Smooth muscle cell (in vitro differentiated cells): ENCODE measurements around the gene MAP2K5. TPM values are rescaled to one million over a fixed set of nuclear protein-coding genes. Genes with fewer than 3 reads are reported as not detected.

Experiments
- DNase-seq: peaks from one replicate; lab custom pipeline; 2025; ENCODE audit not compliant: unreplicated experiment; lab: John Stamatoyannopoulos, UW
- H2AFZ ChIP-seq: fragments of 200-600 bp; sonication (generic); 2 replicates; pipeline ENCODE4 v1.6.0; 2016; ENCODE audit warnings: antibody characterized with exemption, low read depth, mild to moderate bottlenecking
- H3F3A ChIP-seq: fragments of 200-600 bp; sonication (generic); 2 replicates; pipeline ENCODE4 v1.6.0; 2017; ENCODE audit warnings: antibody characterized with exemption, low read depth
- H3K27ac ChIP-seq: fragments of 200-600 bp; sonication (generic); 2 replicates; pipeline ENCODE4 v1.5.1; 2016; ENCODE audit warnings: low read depth, mild to moderate bottlenecking
- H3K27me3 ChIP-seq: fragments of 200-600 bp; sonication (generic); 2 replicates; pipeline ENCODE4 v1.6.1; 2016; ENCODE audit warnings: low read depth, mild to moderate bottlenecking
- H3K36me3 ChIP-seq: fragments of 200-600 bp; sonication (generic); 2 replicates; pipeline ENCODE4 v1.5.1; 2016; ENCODE audit warnings: low read depth
- H3K4me1 ChIP-seq: fragments of 200-600 bp; sonication (generic); 2 replicates; pipeline ENCODE4 v1.5.1; 2016; ENCODE audit warnings: low read depth
- H3K4me2 ChIP-seq: fragments of 200-600 bp; sonication (generic); 2 replicates; pipeline ENCODE4 v1.6.0; 2016; ENCODE audit warnings: mild to moderate bottlenecking
- H3K4me3 ChIP-seq: fragments of 200-600 bp; sonication (generic); 2 replicates; pipeline ENCODE4 v1.5.1; 2016; ENCODE audit warnings: mild to moderate bottlenecking
- H3K79me2 ChIP-seq: fragments of 200-600 bp; sonication (generic); 2 replicates; pipeline ENCODE4 v1.6.0; 2016; ENCODE audit warnings: low read depth, mild to moderate bottlenecking
- H3K9ac ChIP-seq: fragments of 200-600 bp; sonication (generic); 2 replicates; pipeline ENCODE4 v1.6.0; 2016; ENCODE audit warnings: low read depth
- H3K9me3 ChIP-seq: fragments of 200-600 bp; sonication (generic); replicated peaks from 2 replicates; pipeline ENCODE4 v1.5.1; 2016; ENCODE audit warnings: low read depth
- H4K20me1 ChIP-seq: fragments of 200-600 bp; sonication (generic); 2 replicates; pipeline ENCODE4 v1.6.0; 2016; ENCODE audit warnings: low read depth
- CTCF ChIP-seq: fragments of 200-600 bp; sonication (generic); IDR thresholded peaks from 2 replicates; pipeline ENCODE4 v1.5.1; 2017; ENCODE audit warnings: borderline replicate concordance, mild to moderate bottlenecking, antibody characterized with exemption; ENCODE audit not compliant: insufficient read depth, poor library complexity, severe bottlenecking
- WGBS: methylation state at CpG from one replicate; pipeline ENCODE4 v1.1.7; 2016; ENCODE audit warnings: low lambda C conversion rate; 5-methylcytosine and 5-hydroxymethylcytosine counted together
- polyA plus RNA-seq: library from polyadenylated mRNA; unstranded; fragments of >200 nt; fragmentation: Nextera tagmentation; extraction: Ambion mirVana; gene quantifications from 2 replicates; pipeline ENCODE4 v1.2.1, GENCODE V29; 2016
- total RNA-seq: library from RNA; depleted of rRNA; stranded (reverse); fragments of >200 nt; gene quantifications from 2 replicates; pipeline ENCODE4 v1.2.3, GENCODE V29; 2014

MAP2K5 gene
- total and polyA plus RNA-seq, 2 experiments from 2014 or later, result 4.4 to 7.4 TPM

- H3K4me1 ChIP-seq, result peaks cover 9% of the 10 kb centered on the region
- TF ChIP-seq CTCF, result no peak
- no peaks in the 10 kb centered on the region for H3K27me3 ChIP-seq
- H2AFZ ChIP-seq, result no peak overlapping the region
- no peak overlapping the region for H3K4me3 ChIP-seq
- H3K4me2 ChIP-seq, result no peak overlapping the region
- WGBS, result 82% methylated on average over 27 of the region's 27 CpGs
- H3K27ac ChIP-seq, result no peak overlapping the region
- H3K9ac ChIP-seq, result no peak overlapping the region
- no peak for DNase-seq
- H3K9me3 ChIP-seq, result no peaks in the 10 kb centered on the region
- no peaks in the 10 kb centered on the region for H3F3A ChIP-seq
- no peaks in the 10 kb centered on the region for H4K20me1 ChIP-seq
- no peaks in the 10 kb centered on the region for H3K36me3 ChIP-seq
- no peaks in the 10 kb centered on the region for H3K79me2 ChIP-seq
Observed at GRCh38 chr15:67803996-67804843, 261.7 kb downstream of the MAP2K5 start.

GRCh38 chr15:67805008-67805665 is 262.6 kb downstream of the MAP2K5 start:
- Histone ChIP-seq H4K20me1 (no peaks in the 10 kb centered on the region), H3K27ac (no peak overlapping the region), H2AFZ (no peak overlapping the region), H3F3A (no peaks in the 10 kb centered on the region), H3K9ac (no peak overlapping the region), H3K27me3 (no peaks in the 10 kb centered on the region), H3K4me3 (no peak overlapping the region), H3K4me1 (peaks cover 9% of the 10 kb centered on the region), H3K9me3 (no peaks in the 10 kb centered on the region), H3K4me2 (no peak overlapping the region), H3K79me2 (no peaks in the 10 kb centered on the region), H3K36me3 (no peaks in the 10 kb centered on the region)
- DNase-seq, result no peak
- WGBS, result 95% methylated on average over 17 of the region's 17 CpGs
- no peak for TF ChIP-seq CTCF

GRCh38 chr15:67805666-67806516 is 263.4 kb downstream of the MAP2K5 start:
- Histone ChIP-seq H3F3A (no peaks in the 10 kb centered on the region), H3K79me2 (no peaks in the 10 kb centered on the region), H3K4me1 (peaks cover 9% of the 10 kb centered on the region), H3K27me3 (no peaks in the 10 kb centered on the region), H3K36me3 (no peaks in the 10 kb centered on the region), H3K4me2 (no peak overlapping the region), H3K9me3 (no peaks in the 10 kb centered on the region), H3K9ac (no peak overlapping the region), H3K27ac (no peak overlapping the region), H3K4me3 (no peak overlapping the region), H4K20me1 (no peaks in the 10 kb centered on the region), H2AFZ (no peak overlapping the region)
- 89% methylated on average over 16 of the region's 16 CpGs for WGBS
- DNase-seq, result no peak
- no peak for TF ChIP-seq CTCF
